ENCODE measurements around the gene XRCC6. TPM values are rescaled to one million over a fixed set of nuclear protein-coding genes. Genes with fewer than 3 reads are reported as not detected.

The XRCC6 gene
- total and polyA plus RNA-seq, 8 donors = 49.8 to 86.4 (median 76.1) TPM

GRCh38 chr22:41654322-41654721 is 33.2 kb downstream of the XRCC6 start:
- no peak for DNase-seq

DNA sequence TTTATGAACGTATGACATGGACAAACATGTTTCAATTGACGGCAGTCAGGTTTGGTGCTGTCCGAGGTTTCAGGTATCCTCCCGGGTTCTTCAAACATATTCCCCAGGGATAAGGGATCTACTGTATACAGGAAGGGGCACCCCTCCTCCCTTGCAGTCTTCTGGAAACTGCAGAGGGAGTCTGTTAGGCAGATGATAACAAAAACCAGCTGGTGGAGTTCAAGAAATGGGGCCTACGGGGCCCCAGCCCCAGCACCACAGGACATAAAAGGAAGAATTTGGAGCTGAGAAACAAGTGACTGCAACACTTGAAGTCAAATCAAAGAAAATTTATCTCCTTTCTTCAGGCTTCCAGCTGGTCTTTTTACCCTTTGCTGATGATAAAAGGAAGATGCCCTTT is 35.5 kb downstream of the XRCC6 start:
- Histone ChIP-seq H3K27ac (no peak overlapping the region), H3K9me3 (no peaks in the 10 kb centered on the region), H3K4me1 (no peaks in the 10 kb centered on the region), H3K4me3 (no peak overlapping the region), H3K27me3 (no peaks in the 10 kb centered on the region), H3K36me3 (peaks cover 11 to 92% (median 54%) of the 10 kb centered on the region in 3 donors)
- TF ChIP-seq, protein P1, sequence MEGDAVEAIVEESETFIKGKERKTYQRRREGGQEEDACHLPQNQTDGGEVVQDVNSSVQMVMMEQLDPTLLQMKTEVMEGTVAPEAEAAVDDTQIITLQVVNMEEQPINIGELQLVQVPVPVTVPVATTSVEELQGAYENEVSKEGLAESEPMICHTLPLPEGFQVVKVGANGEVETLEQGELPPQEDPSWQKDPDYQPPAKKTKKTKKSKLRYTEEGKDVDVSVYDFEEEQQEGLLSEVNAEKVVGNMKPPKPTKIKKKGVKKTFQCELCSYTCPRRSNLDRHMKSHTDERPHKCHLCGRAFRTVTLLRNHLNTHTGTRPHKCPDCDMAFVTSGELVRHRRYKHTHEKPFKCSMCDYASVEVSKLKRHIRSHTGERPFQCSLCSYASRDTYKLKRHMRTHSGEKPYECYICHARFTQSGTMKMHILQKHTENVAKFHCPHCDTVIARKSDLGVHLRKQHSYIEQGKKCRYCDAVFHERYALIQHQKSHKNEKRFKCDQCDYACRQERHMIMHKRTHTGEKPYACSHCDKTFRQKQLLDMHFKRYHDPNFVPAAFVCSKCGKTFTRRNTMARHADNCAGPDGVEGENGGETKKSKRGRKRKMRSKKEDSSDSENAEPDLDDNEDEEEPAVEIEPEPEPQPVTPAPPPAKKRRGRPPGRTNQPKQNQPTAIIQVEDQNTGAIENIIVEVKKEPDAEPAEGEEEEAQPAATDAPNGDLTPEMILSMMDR (IDR thresholded peaks at IDR 0.05) = no peak
- intact Hi-C loops (cut with DNase I) = no loop called here
- FAIRE-seq (no peak), DNase-seq (peak in 1 of 6 donors; percentile 2), ATAC-seq (no peak)
- 81 to 83% methylated on average over 5 of the region's 5 CpGs for WGBS, 2 donors

More at GRCh38 chr22:41654322-41654721, 33.2 kb downstream of the XRCC6 start:
- WGBS, 2 donors = 95 to 97% methylated on average over 3 of the region's 3 CpGs
- no peaks in the 10 kb centered on the region for H3K9me3 ChIP-seq
- ATAC-seq (peak in 2 of 4 donors; percentile 46 to 54), FAIRE-seq (no peak)
- no peaks in the 10 kb centered on the region for H3K4me1 ChIP-seq
- no peak overlapping the region for H3K27ac ChIP-seq
- no peak overlapping the region for H3K4me3 ChIP-seq
- H3K27me3 ChIP-seq = no peaks in the 10 kb centered on the region
- TF ChIP-seq, protein P1 (IDR thresholded peaks at IDR 0.05) = no peak
- intact Hi-C loops (cut with DNase I) = no loop called here
- H3K36me3 ChIP-seq = peaks cover 7 to 90% (median 56%) of the 10 kb centered on the region in 3 donors

DNA sequence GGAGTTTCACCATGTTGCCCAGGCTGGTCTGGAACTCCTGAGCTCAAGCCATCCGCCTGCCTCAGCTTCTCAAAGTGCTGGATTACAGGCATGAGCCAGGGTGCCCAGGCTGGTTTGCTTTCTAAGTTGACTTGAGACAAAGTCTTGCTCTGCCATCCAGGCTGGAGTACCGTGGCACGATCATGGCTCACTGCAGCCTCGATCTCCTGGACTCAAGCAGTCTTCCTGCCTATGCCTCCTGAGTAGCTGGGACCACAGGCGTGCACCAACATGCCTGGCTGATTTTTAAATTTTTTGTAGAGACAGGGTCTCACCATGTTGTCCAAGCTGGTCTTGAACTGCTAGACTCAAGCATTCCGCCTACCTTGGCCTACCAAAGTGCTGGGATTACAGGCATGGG is 36.6 kb downstream of the XRCC6 start:
- Histone ChIP-seq H3K27ac (no peak overlapping the region), H3K27me3 (no peaks in the 10 kb centered on the region), H3K36me3 (peaks cover 11 to 92% (median 52%) of the 10 kb centered on the region in 3 donors), H3K4me3 (no peak overlapping the region), H3K4me1 (no peaks in the 10 kb centered on the region), H3K9me3 (no peaks in the 10 kb centered on the region)
- peak in 1 of 6 donors; percentile 30 for DNase-seq
- TF ChIP-seq, protein P1 (IDR thresholded peaks at IDR 0.05) = no peak
- FAIRE-seq = no peak
- intact Hi-C loops (cut with DNase I) = no loop called here
- 96 to 99% methylated on average over 6 of the region's 6 CpGs for WGBS, 2 donors
- ATAC-seq = no peak

GRCh38 chr22:41658869-41659268 is 37.8 kb downstream of the XRCC6 start:
- TF ChIP-seq, protein P1 (IDR thresholded peaks at IDR 0.05) = no peak
- ATAC-seq (no peak), FAIRE-seq (no peak), DNase-seq (peak in 1 of 6 donors; percentile 33)
- Histone ChIP-seq H3K27ac (no peak overlapping the region), H3K4me1 (no peaks in the 10 kb centered on the region), H3K9me3 (no peaks in the 10 kb centered on the region), H3K27me3 (no peaks in the 10 kb centered on the region), H3K36me3 (peaks cover 11 to 91% (median 47%) of the 10 kb centered on the region in 3 donors), H3K4me3 (no peak overlapping the region)
- intact Hi-C loops (cut with DNase I) = no loop called here
- WGBS, 2 donors = 96% methylated on average over 17 of the region's 17 CpGs

DNA sequence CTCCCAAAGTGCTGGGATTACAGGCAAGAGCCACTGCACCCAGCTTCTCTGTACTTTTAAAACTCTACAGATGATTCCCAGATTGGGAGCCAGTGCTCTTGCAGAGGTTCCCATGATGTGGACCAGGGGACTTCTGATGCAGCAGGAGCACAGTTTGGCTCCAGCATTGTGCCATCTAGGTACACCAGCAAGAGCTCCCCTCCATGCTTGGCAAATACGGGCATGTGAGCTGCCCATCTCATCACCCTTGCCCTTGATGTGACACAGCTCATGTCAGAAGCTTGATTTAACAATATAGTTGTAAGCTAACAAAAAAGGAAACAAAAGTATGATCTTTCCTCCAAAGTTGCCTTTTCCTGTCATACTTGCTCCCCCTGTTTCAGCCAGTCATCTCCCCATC is 38.8 kb downstream of the XRCC6 start:
- FAIRE-seq (no peak), ATAC-seq (no peak), DNase-seq (no peak)
- no peak overlapping the region for H3K27ac ChIP-seq
- peaks cover 11 to 89% (median 38%) of the 10 kb centered on the region in 3 donors for H3K36me3 ChIP-seq
- H3K9me3 ChIP-seq = no peaks in the 10 kb centered on the region
- no peaks in the 10 kb centered on the region for H3K4me1 ChIP-seq
- H3K27me3 ChIP-seq = no peaks in the 10 kb centered on the region
- intact Hi-C loops (cut with DNase I) = no loop called here
- WGBS, 2 donors = 80 to 87% methylated on average over 1 of the region's 1 CpG
- TF ChIP-seq, protein P1 (IDR thresholded peaks at IDR 0.05) = no peak
- no peak overlapping the region for H3K4me3 ChIP-seq

Data from pancreas (tissue), 10 donors.